GM23338 (cell line): ENCODE measurements around the gene FASTKD2. TPM values are rescaled to one million over a fixed set of nuclear protein-coding genes. Genes with fewer than 3 reads are reported as not detected.

Experiments used
- ATAC-seq: fragments of 200-7000 bp; cut with Tn5 transposase; 3 replicates; pipeline ENCODE4 v1.9.1; 2020
- DNase-seq: peaks from one replicate; pipeline ENCODE4 v3.0.0-alpha.2; 2015; ENCODE audit warnings: low spot score
- H2AFZ ChIP-seq: fragments of 200-600 bp; sonication (generic); 2 replicates; pipeline ENCODE4 v1.8.0; 2016; ENCODE audit warnings: antibody characterized with exemption, mild to moderate bottlenecking, moderate library complexity
- H3F3A ChIP-seq: fragments of 200-600 bp; sonication (generic); replicated peaks from 2 replicates; pipeline ENCODE4 v1.8.0; 2017; ENCODE audit warnings: antibody characterized with exemption, mixed run types, low read depth
- H3K27ac ChIP-seq: fragments of 200-600 bp; sonication (generic); 2 replicates; pipeline ENCODE4 v1.6.1; 2016; ENCODE audit warnings: low read depth
- H3K27me3 ChIP-seq: fragments of 200-600 bp; sonication (generic); 2 replicates; pipeline ENCODE4 v1.8.0; 2016; ENCODE audit warnings: mild to moderate bottlenecking, mixed run types, moderate library complexity; ENCODE audit not compliant: insufficient read depth
- H3K36me3 ChIP-seq: fragments of 200-600 bp; sonication (generic); 2 replicates; pipeline ENCODE4 v1.8.0; 2016; ENCODE audit warnings: mild to moderate bottlenecking; ENCODE audit not compliant: insufficient read depth
- H3K4me1 ChIP-seq: fragments of 200-600 bp; sonication (generic); 2 replicates; pipeline ENCODE4 v1.8.0; 2016; ENCODE audit warnings: mild to moderate bottlenecking, moderate library complexity; ENCODE audit not compliant: insufficient read depth
- H3K4me2 ChIP-seq: fragments of 200-600 bp; sonication (generic); 2 replicates; pipeline ENCODE4 v1.7.1; 2017; ENCODE audit warnings: mixed run types
- H3K4me3 ChIP-seq: fragments of 200-600 bp; sonication (generic); 2 replicates; pipeline ENCODE4 v1.6.1; 2016; ENCODE audit warnings: mixed run types
- H3K79me2 ChIP-seq: fragments of 200-600 bp; sonication (generic); replicated peaks from 2 replicates; pipeline ENCODE4 v1.8.0; 2017; ENCODE audit warnings: mild to moderate bottlenecking; ENCODE audit not compliant: insufficient read depth
- H3K9me2 ChIP-seq: fragments of 200-600 bp; sonication (generic); 2 replicates; pipeline ENCODE4 v1.8.0; 2017; ENCODE audit not compliant: insufficient read depth
- H4K20me1 ChIP-seq: fragments of 200-600 bp; sonication (generic); replicated peaks from 2 replicates; pipeline ENCODE4 v1.8.0; 2017; ENCODE audit warnings: mild to moderate bottlenecking; ENCODE audit not compliant: insufficient read depth
- H3K27ac Mint-ChIP-seq: 2 replicates; pipeline ENCODE4 v1.8.0; 2020; ENCODE audit warnings: inconsistent platforms, mild to moderate bottlenecking, moderate library complexity, mixed read lengths
- H3K27me3 Mint-ChIP-seq: 3 replicates; pipeline ENCODE4 v1.8.0; 2022; ENCODE audit warnings: low read depth, mild to moderate bottlenecking, moderate library complexity, mixed read lengths, inconsistent platforms; ENCODE audit not compliant: insufficient read depth, poor library complexity
- H3K36me3 Mint-ChIP-seq: 3 replicates; pipeline ENCODE4 v1.8.0; 2021; ENCODE audit warnings: low read depth, mild to moderate bottlenecking, inconsistent platforms, moderate library complexity, mixed read lengths
- H3K4me1 Mint-ChIP-seq: 3 replicates; pipeline ENCODE4 v1.8.0; 2020; ENCODE audit warnings: mild to moderate bottlenecking, inconsistent platforms, mixed read lengths
- H3K4me3 Mint-ChIP-seq: 3 replicates; pipeline ENCODE4 v1.8.0; 2021; ENCODE audit warnings: moderate library complexity, mild to moderate bottlenecking, inconsistent platforms, mixed read lengths
- H3K9me3 Mint-ChIP-seq: 3 replicates; pipeline ENCODE4 v1.8.0; 2020; ENCODE audit warnings: moderate library complexity, mild to moderate bottlenecking, inconsistent platforms, mixed read lengths
- CREB1 ChIP-seq: fragments of 250-450 bp; sonication (Bioruptor Pico); IDR thresholded peaks from 2 replicates; pipeline ENCODE4 v1.5.0; 2020; ENCODE audit warnings: low read depth, mild to moderate bottlenecking, moderate library complexity
- EZH2 ChIP-seq: fragments of 200-600 bp; sonication (generic); IDR thresholded peaks from one replicate; pipeline ENCODE4 v1.8.0; 2017; ENCODE audit warnings: antibody characterized with exemption, mild to moderate bottlenecking, low read depth; ENCODE audit not compliant: unreplicated experiment
- EZH2phosphoT487 ChIP-seq: fragments of 200-600 bp; sonication (generic); IDR thresholded peaks from one replicate; pipeline ENCODE4 v1.8.1; 2018; ENCODE audit warnings: antibody characterized with exemption; ENCODE audit not compliant: unreplicated experiment
- JUNB ChIP-seq: IDR thresholded peaks from one replicate; pipeline ENCODE4 v1.6.1; 2016; ENCODE audit warnings: antibody characterized with exemption; ENCODE audit not compliant: unreplicated experiment
- NANOG ChIP-seq: IDR thresholded peaks from 2 replicates; pipeline ENCODE4 v1.6.1; 2016; ENCODE audit warnings: antibody characterized with exemption, borderline replicate concordance
- STAT1 ChIP-seq: IDR thresholded peaks from one replicate; pipeline ENCODE4 v1.6.1; 2016; ENCODE audit warnings: antibody characterized with exemption; ENCODE audit not compliant: unreplicated experiment
- ZNF114 ChIP-seq: fragments of 250-450 bp; sonication (Bioruptor Pico); IDR thresholded peaks from 2 replicates; pipeline ENCODE4 v1.5.0; 2020; ENCODE audit warnings: mild to moderate bottlenecking, moderate library complexity
- polyA plus RNA-seq: library from polyadenylated mRNA; unstranded; fragments of >200 nt; fragmentation: Nextera tagmentation; extraction: Ambion mirVana; gene quantifications from 2 replicates; pipeline ENCODE4 v1.2.1, GENCODE V29; 2016
- total RNA-seq: library from RNA; depleted of rRNA; stranded (reverse); fragments of >200 nt; shearing (Covaris generic); gene quantifications from 2 replicates; pipeline ENCODE4 v1.2.3, GENCODE V29; 2014
- TF ChIP-seq, protein P1 (sequence below): IDR thresholded peaks from one replicate; pipeline ENCODE4 v1.6.1; 2018; ENCODE audit warnings: antibody characterized with exemption; ENCODE audit not compliant: unreplicated experiment
- TF ChIP-seq, protein P2 (sequence below): IDR thresholded peaks from 2 replicates; pipeline ENCODE4 v1.6.1; 2016; ENCODE audit warnings: antibody characterized with exemption
- TF ChIP-seq, protein P3 (sequence below), 2 experiments: fragments of 200-600 bp in 1 of 2; sonication (generic) in 1 of 2; conservative IDR thresholded peaks; 2 replicates each; pipeline versions ENCODE4 v1.5.1 to v1.6.1; 2016 to 2017; ENCODE audit warnings: antibody characterized with exemption in 2 of 2, low read depth in 2 of 2, mild to moderate bottlenecking in 2 of 2, moderate library complexity in 1 of 2

Gene FASTKD2
- total and polyA plus RNA-seq, 2 experiments from 2014 or later: 20.5 to 48.7 TPM

DNA sequence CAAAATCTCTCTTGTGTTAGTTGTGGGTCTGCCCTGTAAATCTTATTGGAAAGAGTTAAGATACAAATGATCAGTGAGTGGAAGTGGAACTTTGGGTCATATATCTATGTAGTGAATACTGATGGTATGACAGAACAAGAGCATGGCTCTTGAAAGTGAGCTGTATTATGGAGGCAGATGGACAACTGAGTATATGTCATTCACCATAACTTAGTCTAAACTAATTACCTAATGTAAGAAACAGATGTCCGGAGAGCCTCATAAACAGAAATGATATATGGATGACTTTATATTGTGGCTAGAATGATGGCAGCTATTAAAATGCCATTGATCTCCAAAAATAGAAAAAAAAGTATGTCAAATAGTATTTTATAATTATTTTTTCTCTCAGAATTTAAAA, 72.4 kb downstream of the FASTKD2 start (continued):
- TF ChIP-seq ZNF114: no peak
- TF ChIP-seq, protein P1, sequence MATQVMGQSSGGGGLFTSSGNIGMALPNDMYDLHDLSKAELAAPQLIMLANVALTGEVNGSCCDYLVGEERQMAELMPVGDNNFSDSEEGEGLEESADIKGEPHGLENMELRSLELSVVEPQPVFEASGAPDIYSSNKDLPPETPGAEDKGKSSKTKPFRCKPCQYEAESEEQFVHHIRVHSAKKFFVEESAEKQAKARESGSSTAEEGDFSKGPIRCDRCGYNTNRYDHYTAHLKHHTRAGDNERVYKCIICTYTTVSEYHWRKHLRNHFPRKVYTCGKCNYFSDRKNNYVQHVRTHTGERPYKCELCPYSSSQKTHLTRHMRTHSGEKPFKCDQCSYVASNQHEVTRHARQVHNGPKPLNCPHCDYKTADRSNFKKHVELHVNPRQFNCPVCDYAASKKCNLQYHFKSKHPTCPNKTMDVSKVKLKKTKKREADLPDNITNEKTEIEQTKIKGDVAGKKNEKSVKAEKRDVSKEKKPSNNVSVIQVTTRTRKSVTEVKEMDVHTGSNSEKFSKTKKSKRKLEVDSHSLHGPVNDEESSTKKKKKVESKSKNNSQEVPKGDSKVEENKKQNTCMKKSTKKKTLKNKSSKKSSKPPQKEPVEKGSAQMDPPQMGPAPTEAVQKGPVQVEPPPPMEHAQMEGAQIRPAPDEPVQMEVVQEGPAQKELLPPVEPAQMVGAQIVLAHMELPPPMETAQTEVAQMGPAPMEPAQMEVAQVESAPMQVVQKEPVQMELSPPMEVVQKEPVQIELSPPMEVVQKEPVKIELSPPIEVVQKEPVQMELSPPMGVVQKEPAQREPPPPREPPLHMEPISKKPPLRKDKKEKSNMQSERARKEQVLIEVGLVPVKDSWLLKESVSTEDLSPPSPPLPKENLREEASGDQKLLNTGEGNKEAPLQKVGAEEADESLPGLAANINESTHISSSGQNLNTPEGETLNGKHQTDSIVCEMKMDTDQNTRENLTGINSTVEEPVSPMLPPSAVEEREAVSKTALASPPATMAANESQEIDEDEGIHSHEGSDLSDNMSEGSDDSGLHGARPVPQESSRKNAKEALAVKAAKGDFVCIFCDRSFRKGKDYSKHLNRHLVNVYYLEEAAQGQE: no peak
- TF ChIP-seq EZH2phosphoT487: no peak
- TF ChIP-seq, protein P2, sequence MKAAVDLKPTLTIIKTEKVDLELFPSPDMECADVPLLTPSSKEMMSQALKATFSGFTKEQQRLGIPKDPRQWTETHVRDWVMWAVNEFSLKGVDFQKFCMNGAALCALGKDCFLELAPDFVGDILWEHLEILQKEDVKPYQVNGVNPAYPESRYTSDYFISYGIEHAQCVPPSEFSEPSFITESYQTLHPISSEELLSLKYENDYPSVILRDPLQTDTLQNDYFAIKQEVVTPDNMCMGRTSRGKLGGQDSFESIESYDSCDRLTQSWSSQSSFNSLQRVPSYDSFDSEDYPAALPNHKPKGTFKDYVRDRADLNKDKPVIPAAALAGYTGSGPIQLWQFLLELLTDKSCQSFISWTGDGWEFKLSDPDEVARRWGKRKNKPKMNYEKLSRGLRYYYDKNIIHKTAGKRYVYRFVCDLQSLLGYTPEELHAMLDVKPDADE: no peak
- no peak for TF ChIP-seq NANOG
- no peak for TF ChIP-seq CREB1

DNA sequence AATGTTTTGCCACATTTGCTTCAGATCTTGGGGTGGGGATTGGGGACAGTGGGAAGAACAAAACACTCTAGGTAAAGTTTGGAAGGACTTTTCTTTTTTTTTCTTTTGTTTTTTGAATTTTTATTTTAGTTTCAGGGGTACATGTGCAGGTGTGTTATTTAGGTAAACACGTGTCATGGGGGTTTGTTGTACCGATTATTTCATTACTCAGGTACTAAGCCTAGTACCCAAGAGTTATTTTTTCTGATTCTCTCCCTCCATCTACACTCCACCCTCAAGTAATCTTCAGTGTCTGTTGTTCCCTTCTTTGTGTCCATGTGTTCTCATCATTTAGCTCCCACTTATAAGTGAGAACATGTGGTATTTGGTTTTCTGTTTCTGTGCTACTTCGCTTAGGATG, 73.3 kb downstream of the FASTKD2 start:
- Histone ChIP-seq H3K4me3 (no peak overlapping the region), H3K79me2 (no peaks in the 10 kb centered on the region), H3K4me1 (no peaks in the 10 kb centered on the region), H3K9me2 (peaks cover 7% of the 10 kb centered on the region), H3K27me3 (no peaks in the 10 kb centered on the region), H2AFZ (no peak overlapping the region), H4K20me1 (no peaks in the 10 kb centered on the region), H3F3A (no peaks in the 10 kb centered on the region), H3K36me3 (no peaks in the 10 kb centered on the region), H3K27ac (no peak overlapping the region), H3K4me2 (no peak overlapping the region)
- Mint-ChIP-seq H3K27ac (no peak overlapping the region), H3K36me3 (peaks cover 7% of the 10 kb centered on the region; the same call in 1 of the 3 replicates), H3K9me3 (peaks cover 6% of the 10 kb centered on the region), H3K4me3 (no peak overlapping the region), H3K4me1 (no peaks in the 10 kb centered on the region), H3K27me3 (no peaks in the 10 kb centered on the region)
- ATAC-seq: no peak
- DNase-seq: no peak
- TF ChIP-seq EZH2: no peak
- no peak for TF ChIP-seq JUNB
- TF ChIP-seq, protein P3, sequence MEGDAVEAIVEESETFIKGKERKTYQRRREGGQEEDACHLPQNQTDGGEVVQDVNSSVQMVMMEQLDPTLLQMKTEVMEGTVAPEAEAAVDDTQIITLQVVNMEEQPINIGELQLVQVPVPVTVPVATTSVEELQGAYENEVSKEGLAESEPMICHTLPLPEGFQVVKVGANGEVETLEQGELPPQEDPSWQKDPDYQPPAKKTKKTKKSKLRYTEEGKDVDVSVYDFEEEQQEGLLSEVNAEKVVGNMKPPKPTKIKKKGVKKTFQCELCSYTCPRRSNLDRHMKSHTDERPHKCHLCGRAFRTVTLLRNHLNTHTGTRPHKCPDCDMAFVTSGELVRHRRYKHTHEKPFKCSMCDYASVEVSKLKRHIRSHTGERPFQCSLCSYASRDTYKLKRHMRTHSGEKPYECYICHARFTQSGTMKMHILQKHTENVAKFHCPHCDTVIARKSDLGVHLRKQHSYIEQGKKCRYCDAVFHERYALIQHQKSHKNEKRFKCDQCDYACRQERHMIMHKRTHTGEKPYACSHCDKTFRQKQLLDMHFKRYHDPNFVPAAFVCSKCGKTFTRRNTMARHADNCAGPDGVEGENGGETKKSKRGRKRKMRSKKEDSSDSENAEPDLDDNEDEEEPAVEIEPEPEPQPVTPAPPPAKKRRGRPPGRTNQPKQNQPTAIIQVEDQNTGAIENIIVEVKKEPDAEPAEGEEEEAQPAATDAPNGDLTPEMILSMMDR (conservative IDR thresholded peaks at IDR 0.05; ENCODE audit: low read depth in 2 of 2): no peak
- TF ChIP-seq, protein P1: no peak
- TF ChIP-seq, protein P2: no peak
- TF ChIP-seq STAT1: no peak
